ENCODE results near the gene FGFR3. TPM values are rescaled to one million over a fixed set of nuclear protein-coding genes. Genes with fewer than 3 reads are reported as not detected.

The FGFR3 gene
- total and polyA plus RNA-seq, 2 of the 4 experiments (the other 2 are of a cell fraction) = 0.18 to 0.67 TPM

GRCh38 chr4:1749826-1750225 is 43.3 kb upstream of the FGFR3 start:
- intact Hi-C loops (cut with micrococcal nuclease) = no loop called here
- H2BK20ac ChIP-seq (ENCODE audit: low read depth, low read length) = no peak overlapping the region
- no peaks in the 10 kb centered on the region; the same call in 1 of the 2 replicates for H3K27me3 ChIP-seq (ENCODE audit: control insufficient read depth, insufficient read depth, low read length)
- no peaks in the 10 kb centered on the region for H3K9me3 ChIP-seq (ENCODE audit: control insufficient read depth, insufficient read depth, low read length)
- no peak overlapping the region for H3K14ac ChIP-seq (replicated peaks; ENCODE audit: low read depth, low read length)
- H4K20me1 ChIP-seq (ENCODE audit: insufficient read depth, low read length) = peaks cover 4% of the 10 kb centered on the region; the same call in 1 of the 2 replicates
- no peak overlapping the region for H2AK5ac ChIP-seq (ENCODE audit: low read depth, low read length)
- H3K56ac ChIP-seq (ENCODE audit: extremely low read depth, insufficient read depth, low read length) = no peak overlapping the region
- BruUV-seq (replicated peaks) = no TSS peak
- no peaks in the 10 kb centered on the region for H3K79me1 ChIP-seq (ENCODE audit: low read depth in 1 of 2, low read length in 2 of 2)
- TF ChIP-seq POLR2A (IDR thresholded peaks at IDR 0.05; ENCODE audit: low read depth, low read length) (no peak), SMC3 (IDR thresholded peaks at IDR 0.05; ENCODE audit: low read depth, low read length) (no peak), MAZ (IDR thresholded peaks at IDR 0.05; ENCODE audit: borderline replicate concordance, low read depth, low read length) (no peak), CEBPB (IDR thresholded peaks at IDR 0.05; ENCODE audit: low read depth, low read length) (no peak), RFX5 (IDR thresholded peaks at IDR 0.05; ENCODE audit: low read depth, low read length) (no peak), CTCF (conservative IDR thresholded peaks at IDR 0.05; ENCODE audit: low read depth, low read length) (no peak), FOS (IDR thresholded peaks at IDR 0.05; ENCODE audit: low read depth, low read length) (no peak), RCOR1 (IDR thresholded peaks at IDR 0.05; ENCODE audit: insufficient replicate concordance, low read length) (no peak), NFE2L2 (IDR thresholded peaks at IDR 0.05; ENCODE audit: low read depth, low read length) (no peak), BHLHE40 (IDR thresholded peaks at IDR 0.05; ENCODE audit: low read depth, low read length) (no peak), RAD21 (IDR thresholded peaks at IDR 0.05; ENCODE audit: low read length) (no peak), MXI1 (IDR thresholded peaks at IDR 0.05; ENCODE audit: borderline replicate concordance, low read depth, low read length) (no peak), ELK1 (IDR thresholded peaks at IDR 0.05; ENCODE audit: borderline replicate concordance, low read depth, low read length) (no peak), MAFK (IDR thresholded peaks at IDR 0.05; ENCODE audit: low read depth, low read length) (no peak), USF2 (IDR thresholded peaks at IDR 0.05; ENCODE audit: low read depth, low read length) (no peak), CHD1 (IDR thresholded peaks at IDR 0.05; ENCODE audit: low read depth, low read length) (no peak)
- H3K4me1 ChIP-seq (ENCODE audit: control insufficient read depth, insufficient read depth, low read length) = no peaks in the 10 kb centered on the region
- H4K8ac ChIP-seq (ENCODE audit: low read depth in 2 of 2, low read length in 2 of 2) = no peak overlapping the region
- no peak overlapping the region for H3K4me2 ChIP-seq (ENCODE audit: low read depth, low read length)
- H3K9me1 ChIP-seq (ENCODE audit: insufficient read depth, low read length) = no peaks in the 10 kb centered on the region
- WGBS, 2 experiments (ENCODE audit: extremely low coverage in 2 of 2, insufficient read length in 1 of 2) = 40% methylated on average over 1 of the region's 14 CpGs; no CpG with 5 or more reads in 1 of the 2 experiments
- H3K27ac ChIP-seq (ENCODE audit: insufficient read depth, low read length) = no peak overlapping the region
- no peak overlapping the region for H3K4ac ChIP-seq (ENCODE audit: low read depth, low read length)
- no peak overlapping the region for H4K91ac ChIP-seq (ENCODE audit: insufficient read depth, low read depth, low read length)
- H3K36me3 ChIP-seq (ENCODE audit: control insufficient read depth, insufficient read depth, low read length) = peaks cover 2% of the 10 kb centered on the region; the same call in 1 of the 2 replicates
- DNase-seq (no peak), ATAC-seq (ENCODE audit: low read depth) (no peak)
- no peak overlapping the region for H4K5ac ChIP-seq (ENCODE audit: low read depth, low read length)
- ChIA-PET POLR2A (ENCODE audit: unreplicated experiment) (no interaction called here), CTCF (no interaction called here)
- H3K23ac ChIP-seq (ENCODE audit: low read depth, low read length) = no peak overlapping the region
- H2BK120ac ChIP-seq (ENCODE audit: low read depth, low read length) = no peak overlapping the region
- H3K18ac ChIP-seq (ENCODE audit: low read depth, low read length) = no peak overlapping the region
- H2BK15ac ChIP-seq (ENCODE audit: low read depth, low read length) = no peak overlapping the region
- no peak overlapping the region for H3K4me3 ChIP-seq (ENCODE audit: insufficient read depth, low read depth, low read length)
- dilution Hi-C loops (cut with HindIII; ENCODE audit: low sequenced_read_pairs, unreplicated experiment) = no loop called here
- H2BK5ac ChIP-seq (ENCODE audit: low read depth, low read length, poor library complexity, severe bottlenecking) = no peak overlapping the region
- in situ Hi-C loops (cut with MboI; ENCODE audit: low sequenced_read_pairs) = no loop called here
- H3K9ac ChIP-seq (ENCODE audit: low read depth, low read length) = no peak overlapping the region
- no peak overlapping the region for H2AFZ ChIP-seq (replicated peaks; ENCODE audit: low read length, poor library complexity)
- no peak overlapping the region for H2AK9ac ChIP-seq (replicated peaks; ENCODE audit: low read depth, low read length, poor library complexity)
